Activated CD8-positive, alpha-beta T cell treated with anti-CD3 and anti-CD28 coated beads, Interleukin-2, amount 10 ng/mL, durations not matched to agents 7 days and 5 days (primary cell): ENCODE data around the gene VIM. TPM values are rescaled to one million over a fixed set of nuclear protein-coding genes. Genes with fewer than 3 reads are reported as not detected.

ENCODE experiments used
- total RNA-seq, 2 experiments: library from RNA; stranded (reverse); gene quantifications; one replicate each; pipeline ENCODE4 v1.2.3, GENCODE V29; 2021

Gene VIM
- total RNA-seq, 2 experiments from 2014 or later: 2,550 to 2,568 TPM

Other genes with a start within 250 kb of the VIM start
- 1 to 10 TPM in 1 of 2 experiments, under 1 TPM in 1; 0.68 to 1.2 TPM for gene CUBN, start 98.4 kb upstream of the VIM start, total RNA-seq
- gene TRDMT1, start 26.6 kb upstream of the VIM start, total RNA-seq: 10 to 100 TPM; 11.6 to 13.6 TPM
- gene ST8SIA6, start 226.4 kb downstream of the VIM start, total RNA-seq: not detected